KBM-7 (cell line): ENCODE measurements around the gene TRMT44.
A peak's percentile ranks its signal among the peaks of the same experiment; 100 is the strongest.
"Not testable (repeated sequence)": the region's sequence is repeated elsewhere in the genome, so short reads cannot be mapped to it uniquely, and the experiment has no call there.

ENCODE experiments used
- DNase-seq: peaks from one replicate; pipeline ENCODE4 v3.0.0-alpha.2; 2015
- in situ Hi-C: fragments of 300-500 bp; cut with MboI; formaldehyde crosslinking; loops from 2 replicates; pipeline ENCODE4 v1.14.3; 2020; ENCODE audit warnings: low sequenced_read_pairs, low pct_unique_long_range_greater_than_20kb, mixed read lengths

Gene TRMT44

DNA sequence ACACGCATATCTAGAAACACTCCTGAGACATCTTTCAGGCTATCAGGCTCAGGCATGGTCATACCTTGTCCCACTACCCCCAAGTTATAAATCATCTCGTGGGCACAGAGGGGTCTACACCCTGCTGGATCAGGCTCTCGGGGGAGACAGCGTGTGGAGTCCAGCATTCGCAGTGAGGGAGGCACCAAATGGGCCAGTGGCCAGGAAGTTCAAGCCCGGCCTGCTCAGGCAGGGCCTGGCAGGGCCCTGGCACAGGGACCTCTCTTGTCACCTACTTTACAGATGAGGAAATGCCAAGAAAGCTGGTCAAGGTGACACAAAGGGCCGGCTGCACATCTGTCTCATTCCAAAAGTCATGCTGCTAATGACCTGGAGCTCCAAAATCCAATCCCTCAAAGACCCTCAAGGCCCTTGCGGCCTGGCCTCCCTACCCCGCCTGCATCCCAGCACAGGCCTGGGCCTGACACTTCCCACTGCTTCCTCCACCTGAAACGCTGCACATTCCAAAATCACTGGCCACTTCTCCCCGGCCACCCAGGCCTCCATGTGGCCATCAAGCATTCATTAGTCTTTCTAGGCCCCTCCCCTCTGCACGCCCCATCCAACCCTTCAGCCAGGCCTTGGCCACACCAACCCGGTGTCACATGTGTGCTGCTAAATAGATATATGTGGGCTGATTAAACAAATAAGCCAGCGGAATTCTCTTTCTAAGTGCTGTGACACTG is 35.6 kb upstream of the TRMT44 start:
- DNase-seq, result no peak
- in situ Hi-C loops, result no loop called here

- no peak for DNase-seq
- in situ Hi-C loops, result no loop called here
These were observed 35.1 kb upstream of the TRMT44 start for GRCh38 chr4:8405516-8405875.

- in situ Hi-C loops, result not testable (repeated sequence)
- DNase-seq, result peak; percentile 20
These were observed 33.7 kb upstream of the TRMT44 start for GRCh38 chr4:8406887-8407286.

GRCh38 chr4:8407316-8407715 is 33.3 kb upstream of the TRMT44 start:
- no peak for DNase-seq
- in situ Hi-C loops, result no loop called here

DNA sequence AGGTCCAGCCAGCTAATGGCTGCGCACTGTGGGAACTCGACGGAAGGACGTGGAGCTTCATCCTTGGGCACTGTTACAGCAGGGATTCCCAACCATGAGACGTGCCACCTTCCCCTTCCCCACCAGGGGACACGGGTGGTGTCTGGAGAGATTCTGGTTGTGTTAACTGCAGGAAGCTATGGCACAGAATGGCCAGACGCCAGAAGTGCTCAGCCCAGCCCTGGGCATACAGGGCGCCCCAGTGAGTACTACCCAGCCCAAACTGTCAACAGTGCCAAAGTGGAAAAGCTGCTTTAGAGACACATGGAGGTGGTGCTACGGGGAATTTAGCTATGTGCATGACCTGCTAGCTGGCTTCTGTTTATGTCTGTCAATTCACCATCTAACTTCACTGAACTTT is 32.8 kb upstream of the TRMT44 start:
- no peak for DNase-seq
- in situ Hi-C loops, result no loop called here

GRCh38 chr4:8409264-8410065 is 31.1 kb upstream of the TRMT44 start:
- no peak for DNase-seq
- in situ Hi-C loops, result no loop called here

GRCh38 chr4:8410066-8410625 is 30.4 kb upstream of the TRMT44 start:
- DNase-seq, result no peak
- in situ Hi-C loops, result no loop called here

- in situ Hi-C loops, result no loop called here
- peak; percentile 66 for DNase-seq
These were observed 29.8 kb upstream of the TRMT44 start for GRCh38 chr4:8410641-8411271.

- DNase-seq, result no peak
- in situ Hi-C loops, result no loop called here
These were observed 29.0 kb upstream of the TRMT44 start for GRCh38 chr4:8411351-8412180.

DNA sequence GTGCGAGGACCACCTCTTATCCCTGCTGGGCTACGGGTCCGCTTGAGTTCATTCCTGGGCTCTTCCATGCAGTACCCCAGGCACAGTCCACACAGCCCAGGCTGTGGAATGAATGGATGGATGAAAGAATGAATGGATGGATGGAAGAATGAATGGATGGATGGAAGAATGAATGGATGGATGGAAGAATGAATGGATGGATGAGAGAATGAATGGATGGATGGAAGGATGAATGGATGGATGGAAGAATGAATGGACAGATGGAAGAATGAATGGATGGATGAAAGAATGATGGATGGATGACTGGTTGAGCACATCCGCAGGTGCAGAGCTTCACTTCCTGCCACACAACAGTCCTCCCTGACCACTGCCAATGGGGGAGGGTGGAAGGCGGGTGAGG is 28.3 kb upstream of the TRMT44 start:
- in situ Hi-C loops, result no loop called here
- DNase-seq, result no peak

- no peak for DNase-seq
- in situ Hi-C loops, result no loop called here
These were observed 26.2 kb upstream of the TRMT44 start for GRCh38 chr4:8414377-8414776.

GRCh38 chr4:8417071-8417614 is 23.4 kb upstream of the TRMT44 start:
- DNase-seq, result no peak
- in situ Hi-C loops, result no loop called here

DNA sequence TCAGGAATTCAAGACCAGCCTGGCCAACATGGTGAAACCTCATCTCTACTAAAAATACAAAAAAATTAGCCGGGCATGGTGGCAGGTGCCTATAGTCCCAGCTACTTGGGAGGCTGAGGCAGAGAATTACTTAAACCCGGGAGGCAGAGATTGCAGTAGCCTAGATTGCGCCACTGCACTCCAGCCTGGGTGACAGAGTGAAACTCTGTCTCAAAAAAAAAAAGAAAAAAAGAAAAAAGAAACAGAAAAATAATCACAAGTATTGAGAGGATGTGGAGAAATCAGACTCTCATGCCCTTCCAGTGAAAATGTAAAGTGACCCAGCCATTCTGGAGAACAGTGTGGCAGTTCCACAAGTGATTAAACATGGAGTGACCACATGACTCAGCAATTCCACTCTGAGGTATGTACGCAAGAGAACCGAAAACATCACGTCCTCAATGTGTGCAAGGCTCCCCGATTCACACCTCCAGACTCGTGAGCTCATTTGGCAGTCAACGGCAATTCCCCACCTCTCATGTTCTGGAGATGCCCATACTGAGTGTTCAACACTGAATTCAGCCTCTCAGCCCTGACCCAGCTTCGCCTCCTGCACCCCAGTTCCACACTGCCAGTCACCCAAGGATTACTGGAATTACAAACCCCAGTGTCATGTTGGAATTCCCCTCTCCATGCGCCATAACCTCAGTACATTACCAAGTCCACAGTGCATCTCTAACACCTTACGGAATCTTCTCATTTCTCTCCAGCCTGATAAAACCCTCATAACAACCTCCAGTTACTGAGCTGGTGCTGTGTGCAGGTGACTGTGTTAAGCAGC is 21.1 kb upstream of the TRMT44 start:
- DNase-seq, result no peak
- in situ Hi-C loops, result no loop called here

GRCh38 chr4:8420151-8420550 is 20.4 kb upstream of the TRMT44 start:
- in situ Hi-C loops, DNase-seq: not testable (repeated sequence)

DNA sequence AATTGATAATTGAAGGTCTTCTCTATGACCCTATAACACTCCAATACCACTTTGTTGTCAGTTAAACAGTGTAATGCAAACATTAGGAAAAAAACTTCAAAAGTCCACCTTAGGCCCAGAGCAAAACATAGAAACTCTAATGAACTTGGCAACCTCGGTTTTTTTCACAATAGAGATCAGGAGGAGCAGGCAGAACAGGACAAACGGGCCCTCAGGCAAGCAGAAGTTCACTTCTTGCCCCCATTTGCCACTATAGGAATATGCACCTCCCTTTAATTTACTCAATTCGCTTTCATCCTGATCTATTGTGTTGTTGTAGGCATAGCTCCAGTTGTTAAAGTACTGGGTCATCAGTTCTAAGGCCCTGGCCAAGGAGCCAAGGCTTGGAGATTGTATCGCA is 18.2 kb upstream of the TRMT44 start:
- no peak for DNase-seq
- in situ Hi-C loops, result no loop called here

DNA sequence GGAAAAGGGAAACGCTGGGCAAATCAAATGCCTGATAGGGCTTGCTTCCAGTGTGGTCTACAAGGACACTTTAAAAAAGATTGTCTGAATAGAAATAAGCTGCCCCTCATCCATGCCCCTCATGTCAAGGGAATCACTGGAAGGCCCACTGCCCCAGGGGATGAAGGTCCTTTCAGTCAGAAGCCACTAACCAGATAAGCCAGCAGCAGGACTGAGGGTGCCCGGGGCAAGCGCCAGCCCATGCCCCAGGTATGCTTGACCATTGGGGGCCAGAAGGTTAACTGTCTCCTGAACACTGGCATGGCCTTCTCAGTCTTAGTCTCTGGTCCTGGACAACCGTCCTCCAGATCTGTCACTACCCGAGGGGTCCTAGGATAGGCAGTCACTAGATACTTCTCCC is 17.8 kb upstream of the TRMT44 start:
- in situ Hi-C loops, result no loop called here
- DNase-seq, result no peak

DNA sequence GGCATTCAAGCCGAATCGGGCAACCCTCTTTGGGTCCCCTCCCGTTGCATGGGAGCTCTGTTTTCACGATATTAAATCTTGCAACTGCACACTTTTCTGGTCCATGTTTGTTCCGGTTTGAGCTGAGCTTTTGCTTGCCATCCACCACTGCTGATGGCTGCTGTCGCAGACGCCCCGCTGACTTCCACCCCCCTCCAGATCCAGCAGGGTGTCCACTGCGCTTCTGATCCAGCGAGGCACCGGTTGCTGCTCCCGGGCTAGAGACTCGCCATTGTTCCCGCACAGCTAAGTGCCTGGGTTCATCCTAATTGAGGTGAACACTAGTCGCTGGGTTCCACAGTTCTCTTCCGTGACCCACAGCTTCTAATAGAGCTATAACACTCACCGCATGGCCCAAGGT is 13.3 kb upstream of the TRMT44 start:
- in situ Hi-C loops, result no loop called here
- no peak for DNase-seq

- peak; percentile 41 for DNase-seq
- in situ Hi-C loops, result no loop called here
These were observed 12.8 kb upstream of the TRMT44 start for GRCh38 chr4:8427761-8428287.
